ENCODE results near the gene CHRM5.

DNA sequence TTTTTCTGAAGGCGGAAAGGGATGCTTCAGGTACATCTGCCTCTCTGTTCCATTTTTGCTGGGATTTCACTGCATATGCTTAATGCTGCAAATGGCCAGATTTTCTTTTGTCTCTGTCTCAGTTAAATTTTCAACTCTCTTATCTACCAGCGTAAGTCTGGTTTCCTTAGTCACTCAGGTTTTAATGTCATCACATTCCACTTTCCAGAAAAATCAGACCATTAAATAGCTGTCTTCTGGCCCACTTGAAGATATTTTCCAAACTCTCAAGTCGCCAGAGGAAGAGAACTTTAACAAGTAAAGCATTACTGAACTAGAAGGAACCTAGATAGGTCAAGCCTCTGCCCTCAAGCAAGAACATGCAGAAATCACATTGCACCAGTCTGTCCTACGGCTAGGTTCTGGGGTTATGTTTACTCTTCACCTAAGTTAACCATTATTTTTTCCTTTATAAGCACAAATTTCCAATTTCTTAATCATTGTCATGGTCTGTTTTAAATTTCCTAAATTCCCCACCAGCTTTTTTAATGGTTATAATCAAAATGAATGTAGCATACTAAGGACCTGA is 44.2 kb downstream of the CHRM5 start:
- TF ChIP-seq ZFP3 (CRISPR knock-in tag; IDR thresholded peaks at IDR 0.05) (no peak), BACH2 (CRISPR knock-in tag; IDR thresholded peaks at IDR 0.05; ENCODE audit: borderline replicate concordance) (no peak), ZNF8 (CRISPR knock-in tag; IDR thresholded peaks at IDR 0.05) (no peak), TOX (CRISPR knock-in tag; IDR thresholded peaks at IDR 0.05; ENCODE audit: borderline replicate concordance) (no peak), ZFP30 (CRISPR knock-in tag; IDR thresholded peaks at IDR 0.05) (no peak), ARNTL (CRISPR knock-in tag; IDR thresholded peaks at IDR 0.05; ENCODE audit: borderline replicate concordance, low read depth) (no peak), CSDC2 (CRISPR knock-in tag; IDR thresholded peaks at IDR 0.05) (no peak)
- TF ChIP-seq, protein P1, sequence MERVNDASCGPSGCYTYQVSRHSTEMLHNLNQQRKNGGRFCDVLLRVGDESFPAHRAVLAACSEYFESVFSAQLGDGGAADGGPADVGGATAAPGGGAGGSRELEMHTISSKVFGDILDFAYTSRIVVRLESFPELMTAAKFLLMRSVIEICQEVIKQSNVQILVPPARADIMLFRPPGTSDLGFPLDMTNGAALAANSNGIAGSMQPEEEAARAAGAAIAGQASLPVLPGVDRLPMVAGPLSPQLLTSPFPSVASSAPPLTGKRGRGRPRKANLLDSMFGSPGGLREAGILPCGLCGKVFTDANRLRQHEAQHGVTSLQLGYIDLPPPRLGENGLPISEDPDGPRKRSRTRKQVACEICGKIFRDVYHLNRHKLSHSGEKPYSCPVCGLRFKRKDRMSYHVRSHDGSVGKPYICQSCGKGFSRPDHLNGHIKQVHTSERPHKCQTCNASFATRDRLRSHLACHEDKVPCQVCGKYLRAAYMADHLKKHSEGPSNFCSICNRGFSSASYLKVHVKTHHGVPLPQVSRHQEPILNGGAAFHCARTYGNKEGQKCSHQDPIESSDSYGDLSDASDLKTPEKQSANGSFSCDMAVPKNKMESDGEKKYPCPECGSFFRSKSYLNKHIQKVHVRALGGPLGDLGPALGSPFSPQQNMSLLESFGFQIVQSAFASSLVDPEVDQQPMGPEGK (CRISPR knock-in tag; IDR thresholded peaks at IDR 0.05; ENCODE audit: borderline replicate concordance), result no peak
- TF ChIP-seq, protein P2, sequence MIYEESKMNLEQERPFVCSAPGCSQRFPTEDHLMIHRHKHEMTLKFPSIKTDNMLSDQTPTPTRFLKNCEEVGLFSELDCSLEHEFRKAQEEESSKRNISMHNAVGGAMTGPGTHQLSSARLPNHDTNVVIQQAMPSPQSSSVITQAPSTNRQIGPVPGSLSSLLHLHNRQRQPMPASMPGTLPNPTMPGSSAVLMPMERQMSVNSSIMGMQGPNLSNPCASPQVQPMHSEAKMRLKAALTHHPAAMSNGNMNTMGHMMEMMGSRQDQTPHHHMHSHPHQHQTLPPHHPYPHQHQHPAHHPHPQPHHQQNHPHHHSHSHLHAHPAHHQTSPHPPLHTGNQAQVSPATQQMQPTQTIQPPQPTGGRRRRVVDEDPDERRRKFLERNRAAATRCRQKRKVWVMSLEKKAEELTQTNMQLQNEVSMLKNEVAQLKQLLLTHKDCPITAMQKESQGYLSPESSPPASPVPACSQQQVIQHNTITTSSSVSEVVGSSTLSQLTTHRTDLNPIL (CRISPR knock-in tag; IDR thresholded peaks at IDR 0.05; ENCODE audit: low read depth), result no peak

Measured in SK-N-SH treated with all-trans-retinoic acid at 6 μM for 48 hours (cell line).